Lung (tissue), 12 donors: ENCODE results near the gene FOXP2. TPM values are rescaled to one million over a fixed set of nuclear protein-coding genes. Genes with fewer than 3 reads are reported as not detected.
A peak's percentile ranks its signal among the peaks of the same experiment; 100 is the strongest.
"Not testable (repeated sequence)": the region's sequence is repeated elsewhere in the genome, so short reads cannot be mapped to it uniquely, and the experiment has no call there.

ENCODE experiments used
- ATAC-seq: fragments of 200-7000 bp; cut with Tn5 transposase; one replicate; pipeline ENCODE4 v1.9.1; 2020; ENCODE audit warnings: moderate number of reproducible peaks; ENCODE audit not compliant: insufficient read depth, low FRiP score
- DNase-seq, 3 donors: peaks; one replicate each; pipeline ENCODE4 v3.0.0-alpha.2; 2013 to 2017
- H3K27ac ChIP-seq, 2 donors: one replicate each; pipeline ENCODE4 v1.5.1; 2013; ENCODE audit warnings: mild to moderate bottlenecking in 2 of 2, moderate library complexity in 2 of 2, control low read depth in 1 of 2, inconsistent platforms in 1 of 2, low read depth in 1 of 2, low read length in 1 of 2
- H3K27me3 ChIP-seq, 3 donors: one replicate each; pipeline ENCODE4 v1.5.1; 2013; ENCODE audit warnings: low read length in 2 of 3; ENCODE audit not compliant: control insufficient read depth in 3 of 3, insufficient read depth in 3 of 3
- H3K36me3 ChIP-seq, 4 donors: one replicate each; pipeline ENCODE4 v1.5.1; 2013; ENCODE audit warnings: low read length in 4 of 4, mild to moderate bottlenecking in 1 of 4, moderate library complexity in 1 of 4; ENCODE audit not compliant: control insufficient read depth in 4 of 4, insufficient read depth in 4 of 4
- H3K4me1 ChIP-seq, 5 donors: one replicate each; pipeline ENCODE4 v1.5.1; 2013; ENCODE audit warnings: low read length in 5 of 5, mild to moderate bottlenecking in 2 of 5, moderate library complexity in 1 of 5; ENCODE audit not compliant: control insufficient read depth in 5 of 5, insufficient read depth in 5 of 5
- H3K4me3 ChIP-seq: one replicate; pipeline ENCODE4 v1.5.1; 2013; ENCODE audit warnings: mild to moderate bottlenecking, control low read depth, moderate library complexity
- H3K9ac ChIP-seq, 2 donors: one replicate each; pipeline ENCODE4 v1.5.1; 2013; ENCODE audit warnings: low read length in 2 of 2, control low read depth in 1 of 2; ENCODE audit not compliant: insufficient read depth in 1 of 2
- H3K9me3 ChIP-seq, 4 donors: one replicate each; pipeline ENCODE4 v1.5.1; 2013; ENCODE audit warnings: low read length in 3 of 4, mild to moderate bottlenecking in 1 of 4, moderate library complexity in 1 of 4; ENCODE audit not compliant: control insufficient read depth in 4 of 4, insufficient read depth in 3 of 4
- WGBS, 2 donors: extraction: QIAGEN DNeasy Blood & Tissue Kit; methylation state at CpG; one replicate each; pipeline ENCODE4 v1.1.7; 2013; 5-methylcytosine and 5-hydroxymethylcytosine counted together
- polyA plus RNA-seq, 2 donors: library from polyadenylated mRNA; stranded (reverse); fragments of 200-250 nt; gene quantifications; one replicate each; pipeline ENCODE4 v1.2.1, GENCODE V29; 2013
- total RNA-seq, 2 donors: library from RNA; depleted of rRNA in 1 of 2; stranded (reverse); fragments of >200 nt in 1 of 2; gene quantifications; one replicate each; pipeline ENCODE4 v1.2.1, GENCODE V29; 2014 to 2021
- TF ChIP-seq, protein P1 (sequence below): IDR thresholded peaks from 2 replicates; pipeline ENCODE4 v1.5.1; 2012; ENCODE audit warnings: mild to moderate bottlenecking; ENCODE audit errors: control extremely low read depth, extremely low read depth
- donor health status: control.
- donor health status: control.
- donor health status: Bipolar disorder and iron deficiency.
- donor health status: healthy.
- donor health status: DM: yes; HTN: yes; CAD: no.

The FOXP2 gene
- total and polyA plus RNA-seq, 4 donors: 0.93 to 49.3 (median 5.0) TPM

DNA sequence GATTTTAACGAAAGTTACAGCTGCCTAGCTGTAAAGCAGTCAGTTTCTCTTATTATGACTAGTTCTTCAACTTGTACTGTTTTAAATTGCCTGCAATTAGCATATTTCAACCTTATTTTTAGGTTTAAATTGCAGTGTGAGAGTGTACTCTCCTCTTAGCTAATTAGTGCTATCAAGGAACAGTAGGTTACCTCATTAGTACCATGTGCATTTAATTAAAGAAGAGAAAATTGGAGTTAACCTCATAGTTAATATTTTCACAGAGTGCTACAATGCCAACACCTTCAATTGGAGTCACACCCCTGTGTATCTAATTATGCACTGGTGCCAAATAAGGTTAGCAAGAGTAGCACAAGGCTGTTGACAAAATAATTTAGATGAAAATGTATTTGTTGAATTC, 154.6 kb downstream of the FOXP2 start:
- no peak overlapping the region for H3K4me3 ChIP-seq
- no peak overlapping the region for H3K27ac ChIP-seq
- no peaks in the 10 kb centered on the region for H3K36me3 ChIP-seq
- H3K9ac ChIP-seq: no peak overlapping the region
- ATAC-seq (no peak), DNase-seq (no peak)
- no peaks in the 10 kb centered on the region for H3K4me1 ChIP-seq
- no peaks in the 10 kb centered on the region for H3K27me3 ChIP-seq
- TF ChIP-seq, protein P1, sequence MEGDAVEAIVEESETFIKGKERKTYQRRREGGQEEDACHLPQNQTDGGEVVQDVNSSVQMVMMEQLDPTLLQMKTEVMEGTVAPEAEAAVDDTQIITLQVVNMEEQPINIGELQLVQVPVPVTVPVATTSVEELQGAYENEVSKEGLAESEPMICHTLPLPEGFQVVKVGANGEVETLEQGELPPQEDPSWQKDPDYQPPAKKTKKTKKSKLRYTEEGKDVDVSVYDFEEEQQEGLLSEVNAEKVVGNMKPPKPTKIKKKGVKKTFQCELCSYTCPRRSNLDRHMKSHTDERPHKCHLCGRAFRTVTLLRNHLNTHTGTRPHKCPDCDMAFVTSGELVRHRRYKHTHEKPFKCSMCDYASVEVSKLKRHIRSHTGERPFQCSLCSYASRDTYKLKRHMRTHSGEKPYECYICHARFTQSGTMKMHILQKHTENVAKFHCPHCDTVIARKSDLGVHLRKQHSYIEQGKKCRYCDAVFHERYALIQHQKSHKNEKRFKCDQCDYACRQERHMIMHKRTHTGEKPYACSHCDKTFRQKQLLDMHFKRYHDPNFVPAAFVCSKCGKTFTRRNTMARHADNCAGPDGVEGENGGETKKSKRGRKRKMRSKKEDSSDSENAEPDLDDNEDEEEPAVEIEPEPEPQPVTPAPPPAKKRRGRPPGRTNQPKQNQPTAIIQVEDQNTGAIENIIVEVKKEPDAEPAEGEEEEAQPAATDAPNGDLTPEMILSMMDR: no peak
- H3K9me3 ChIP-seq: no peaks in the 10 kb centered on the region
- WGBS, 2 donors: 89 to 97% methylated on average over 1 of the region's 1 CpG

DNA sequence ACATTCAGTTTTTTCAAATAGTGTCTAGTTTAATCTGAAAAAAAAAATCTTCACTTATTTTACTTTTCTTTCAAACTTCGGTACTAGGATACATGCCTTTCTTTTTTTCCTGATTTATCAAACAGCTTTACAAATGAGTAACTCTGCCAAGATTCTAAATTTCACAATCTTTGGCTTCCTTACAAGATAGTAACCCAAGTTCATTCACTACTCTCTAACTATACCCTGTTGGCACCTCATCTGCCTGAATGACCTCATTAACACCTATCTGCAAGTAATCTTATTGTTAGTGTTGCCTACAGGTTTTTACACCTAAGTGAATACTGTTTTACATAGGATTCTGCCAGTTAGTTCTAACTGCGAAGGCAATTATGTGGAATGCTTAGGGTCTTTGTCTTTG, 159.8 kb downstream of the FOXP2 start:
- 70 to 81% methylated on average over 2 of the region's 2 CpGs for WGBS, 2 donors
- Histone ChIP-seq H3K36me3 (no peaks in the 10 kb centered on the region), H3K27me3 (no peaks in the 10 kb centered on the region), H3K4me1 (peaks cover 0 to 4% (median 0%) of the 10 kb centered on the region in 5 donors), H3K9ac (no peak overlapping the region), H3K9me3 (no peaks in the 10 kb centered on the region), H3K4me3 (no peak overlapping the region), H3K27ac (no peak overlapping the region)
- DNase-seq (peak; percentile 12 to 90 (median 82)), ATAC-seq (no peak)
- TF ChIP-seq, protein P1: no peak

DNA sequence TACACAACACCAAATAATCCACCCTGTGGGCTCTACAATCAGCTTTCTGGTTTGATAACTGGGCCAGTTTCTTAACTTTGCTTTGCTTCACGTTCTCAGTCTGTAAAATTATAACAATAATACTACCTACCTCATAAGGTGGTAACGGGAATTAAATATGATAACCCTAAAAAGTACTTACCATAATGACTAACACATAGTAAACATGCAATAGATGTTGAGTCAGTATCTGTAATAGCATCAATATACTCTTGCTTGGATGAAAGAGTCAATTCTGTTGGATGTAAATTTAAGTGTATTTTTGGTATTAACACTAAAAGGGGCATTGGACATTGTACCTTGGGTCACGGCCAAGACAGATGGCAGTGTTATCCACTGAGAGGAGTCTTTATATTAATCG, 160.5 kb downstream of the FOXP2 start:
- WGBS, 2 donors: 86 to 88% methylated on average over 4 of the region's 4 CpGs
- no peak overlapping the region for H3K4me3 ChIP-seq
- H3K27me3 ChIP-seq: no peaks in the 10 kb centered on the region
- ATAC-seq (no peak), DNase-seq (no peak)
- peaks cover 0 to 4% (median 0%) of the 10 kb centered on the region in 5 donors for H3K4me1 ChIP-seq
- no peak overlapping the region for H3K9ac ChIP-seq
- H3K27ac ChIP-seq: no peak overlapping the region
- TF ChIP-seq, protein P1: no peak
- no peaks in the 10 kb centered on the region for H3K36me3 ChIP-seq
- H3K9me3 ChIP-seq: no peaks in the 10 kb centered on the region

DNA sequence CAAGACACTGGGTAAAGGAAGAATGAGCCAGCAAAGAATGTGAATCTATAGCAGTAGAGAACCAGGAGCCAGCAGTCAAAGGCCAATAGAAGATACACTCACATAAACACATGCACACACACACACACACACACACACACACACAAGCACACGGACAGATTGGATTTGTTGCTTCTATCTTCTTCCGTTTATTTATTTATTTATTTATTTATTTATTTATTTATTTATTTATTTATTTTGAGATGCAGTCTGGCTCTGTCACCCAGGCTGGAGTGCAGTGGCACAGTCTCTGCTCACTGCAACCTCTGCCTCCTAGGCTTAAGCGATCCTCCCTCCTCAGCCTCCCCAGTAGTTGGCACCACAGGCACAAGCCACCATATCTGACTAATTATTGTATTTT, 166.3 kb downstream of the FOXP2 start:
- not testable (repeated sequence) for H3K4me1 ChIP-seq, ATAC-seq, H3K9ac ChIP-seq, DNase-seq, H3K9me3 ChIP-seq, H3K27me3 ChIP-seq, H3K4me3 ChIP-seq, H3K36me3 ChIP-seq, H3K27ac ChIP-seq
- 93 to 96% methylated on average over 3 of the region's 3 CpGs for WGBS, 2 donors
